HCT116 (cell line): ENCODE results near the gene DNM1. TPM values are rescaled to one million over a fixed set of nuclear protein-coding genes. Genes with fewer than 3 reads are reported as not detected.

Experiments used
- ATAC-seq: fragments of 200-7000 bp; cut with Tn5 transposase; 2 replicates; pipeline ENCODE4 v1.9.1; 2020; ENCODE audit warnings: mild to moderate bottlenecking, moderate library complexity
- BruUV-seq: library from RNA; stranded (reverse); fragments of 400-500 nt; replicated peaks from 2 replicates; lab custom pipeline; 2021; lab: Mats Ljungman, UMichigan
- CTCF ChIA-PET: fragments of 300-600 bp; sonication (Branson Sonifier 250); formaldehyde crosslinking; loops from one replicate; lab custom pipeline; 2021; ENCODE audit warnings: antibody characterized with exemption; lab: Charles Lee
- POLR2A ChIA-PET: fragments of 300-600, 350-600 bp; sonication (Branson Sonifier 250); formaldehyde crosslinking; loops from one replicate; lab custom pipeline; 2021; ENCODE audit warnings: antibody characterized with exemption; lab: Charles Lee
- RAD21 ChIA-PET, 2 experiments: fragments of 300-600 bp; sonication (Branson Sonifier 250); formaldehyde crosslinking; loops; one replicate each; lab custom pipeline; 2023; ENCODE audit warnings: low total read pairs in 2 of 2; ENCODE audit not compliant: uncharacterized antibody in 2 of 2, unreplicated experiment in 2 of 2, low non-redundant PET in 1 of 2; lab: Charles Lee
- DNase-seq: peaks from one replicate; pipeline ENCODE4 v3.0.0-alpha.2; 2010; ENCODE audit warnings: low read depth, low spot score
- H2AFZ ChIP-seq: fragments of 200-600 bp; shearing (Covaris generic), sonication (generic); 2 replicates; pipeline ENCODE4 v1.6.1; 2017; ENCODE audit warnings: low read depth, mixed run types, mixed read lengths, antibody characterized with exemption, low read length; ENCODE audit not compliant: poor library complexity, severe bottlenecking
- H3K27ac ChIP-seq: 2 replicates; pipeline ENCODE4 v1.5.1; 2012; ENCODE audit warnings: low read depth, low read length
- H3K27me3 ChIP-seq: fragments of 200-600 bp; sonication (generic); 2 replicates; pipeline ENCODE4 v1.6.1; 2016; ENCODE audit warnings: mixed run types, low read length, mixed read lengths; ENCODE audit not compliant: insufficient read depth
- H3K36me3 ChIP-seq, 2 experiments: fragments of 200-500 bp in 1 of 2; fragments of 200-600 bp in 1 of 2; sonication (Bioruptor generic) in 1 of 2; sonication (generic) in 1 of 2; 2 replicates each; pipeline versions ENCODE4 v1.5.1 to v1.6.1; 2014 to 2016; ENCODE audit warnings: low read length in 2 of 2, inconsistent platforms in 1 of 2, mixed read lengths in 1 of 2, mixed run types in 1 of 2; ENCODE audit not compliant: insufficient read depth in 2 of 2, control insufficient read depth in 1 of 2
- H3K4me1 ChIP-seq, 2 experiments: fragments of 200-600 bp in 1 of 2; sonication (generic) in 1 of 2; 2 replicates each; pipeline versions ENCODE4 v1.5.1 to v1.6.1; 2012 to 2017; ENCODE audit warnings: low read length in 2 of 2, inconsistent platforms in 1 of 2, mild to moderate bottlenecking in 1 of 2, mixed read lengths in 1 of 2, mixed run types in 1 of 2, moderate library complexity in 1 of 2; ENCODE audit not compliant: insufficient read depth in 2 of 2, control insufficient read depth in 1 of 2
- H3K4me2 ChIP-seq: fragments of 200-600 bp; sonication (generic); 2 replicates; pipeline ENCODE4 v1.6.1; 2017; ENCODE audit warnings: mixed run types, low read length, mixed read lengths
- H3K4me3 ChIP-seq, 2 experiments: fragments of 200-600 bp in 1 of 2; sonication (generic) in 1 of 2; replicated peaks in 1 of 2; 2 replicates each; pipeline ENCODE4 v1.5.1; 2011 to 2016; ENCODE audit warnings: low read length in 2 of 2, control low read depth in 1 of 2, low read depth in 1 of 2, mild to moderate bottlenecking in 1 of 2, mixed read lengths in 1 of 2, mixed run types in 1 of 2
- H3K79me2 ChIP-seq: fragments of 200-600 bp; sonication (generic); 2 replicates; pipeline ENCODE4 v1.6.1; 2017; ENCODE audit warnings: mild to moderate bottlenecking, mixed run types, low read length, moderate library complexity, mixed read lengths; ENCODE audit not compliant: insufficient read depth
- H3K9ac ChIP-seq: fragments of 200-600 bp; sonication (generic); 2 replicates; pipeline ENCODE4 v1.6.1; 2016; ENCODE audit warnings: low read length, mixed read lengths
- H3K9me2 ChIP-seq: fragments of 200-600 bp; sonication (generic), shearing (Covaris generic); 2 replicates; pipeline ENCODE4 v1.6.1; 2017; ENCODE audit warnings: mixed run types, mild to moderate bottlenecking, moderate library complexity; ENCODE audit not compliant: insufficient read depth
- H3K9me3 ChIP-seq, 2 experiments: fragments of 200-500 bp in 1 of 2; fragments of 200-600 bp in 1 of 2; sonication (Bioruptor generic) in 1 of 2; sonication (generic) in 1 of 2; 2 replicates each; pipeline ENCODE4 v1.6.1; 2014 to 2017; ENCODE audit warnings: low read length in 2 of 2, mixed read lengths in 2 of 2, inconsistent platforms in 1 of 2, low read depth in 1 of 2, mild to moderate bottlenecking in 1 of 2, mixed run types in 1 of 2, moderate library complexity in 1 of 2; ENCODE audit not compliant: control insufficient read depth in 1 of 2, insufficient read depth in 1 of 2
- H4K20me1 ChIP-seq: fragments of 200-600 bp; sonication (generic), shearing (Covaris generic); 2 replicates; pipeline ENCODE4 v1.6.1; 2017; ENCODE audit warnings: mixed run types, mild to moderate bottlenecking, moderate library complexity; ENCODE audit not compliant: insufficient read depth
- CEBPB ChIP-seq: IDR thresholded peaks from 2 replicates; pipeline ENCODE4 v1.6.1; 2012; ENCODE audit warnings: low read depth
- EGR1 ChIP-seq: IDR thresholded peaks from 2 replicates; pipeline ENCODE4 v1.6.1; 2012; ENCODE audit warnings: low read depth
- ELF1 ChIP-seq: IDR thresholded peaks from 2 replicates; pipeline ENCODE4 v1.6.1; 2012; ENCODE audit warnings: low read depth, borderline replicate concordance
- EZH2 ChIP-seq: fragments of 200-600 bp; sonication (generic); IDR thresholded peaks from 2 replicates; pipeline ENCODE4 v1.6.1; 2017; ENCODE audit warnings: antibody characterized with exemption, mixed run types
- EZH2phosphoT487 ChIP-seq: fragments of 200-600 bp; IDR thresholded peaks from 2 replicates; pipeline ENCODE4 v1.6.1; 2018; ENCODE audit warnings: antibody characterized with exemption, borderline replicate concordance
- POLR2A ChIP-seq: IDR thresholded peaks from 2 replicates; pipeline ENCODE4 v1.7.0; 2011; ENCODE audit warnings: borderline replicate concordance; ENCODE audit not compliant: insufficient read depth, insufficient read length; ENCODE audit errors: extremely low read depth
- POLR2AphosphoS5 ChIP-seq: IDR thresholded peaks from 2 replicates; pipeline ENCODE4 v1.6.1; 2011; ENCODE audit warnings: mild to moderate bottlenecking, low read depth, low read length, moderate library complexity
- SP1 ChIP-seq: IDR thresholded peaks from 2 replicates; pipeline ENCODE4 v1.6.1; 2012; ENCODE audit warnings: low read depth
- SRF ChIP-seq: IDR thresholded peaks from 2 replicates; pipeline ENCODE4 v1.6.1; 2012; ENCODE audit warnings: low read depth
- YY1 ChIP-seq: IDR thresholded peaks from 2 replicates; pipeline ENCODE4 v1.6.1; 2011; ENCODE audit warnings: low read length, low read depth, moderate library complexity, mild to moderate bottlenecking; ENCODE audit not compliant: insufficient replicate concordance; ENCODE audit errors: extremely low read depth
- ZBTB33 ChIP-seq: IDR thresholded peaks from 2 replicates; pipeline ENCODE4 v1.6.1; 2011; ENCODE audit warnings: mild to moderate bottlenecking, low read length, moderate library complexity; ENCODE audit not compliant: insufficient replicate concordance; ENCODE audit errors: extremely low read depth
- ZNF274 ChIP-seq: fragments of 200-500 bp; sonication (Bioruptor generic); IDR thresholded peaks from 2 replicates; pipeline ENCODE4 v1.6.1; 2014; ENCODE audit warnings: mild to moderate bottlenecking, low read depth, low read length, inconsistent platforms
- intact Hi-C: fragments of 100-400 bp; cut with micrococcal nuclease; formaldehyde crosslinking; loops from 2 replicates; pipeline ENCODE4 v1.10.0; 2022
- total RNA-seq: library from RNA; stranded (reverse); gene quantifications from one replicate; pipeline ENCODE4 v1.2.1, GENCODE V29; 2021; ENCODE audit not compliant: unreplicated experiment
- TF ChIP-seq, protein P1 (sequence below), 3 experiments: fragments of 200-600 bp in 1 of 3; sonication (generic) in 1 of 3; IDR thresholded peaks in 2 of 3; conservative IDR thresholded peaks in 1 of 3; 2 replicates each; pipeline ENCODE4 v1.5.1; 2012 to 2017; ENCODE audit warnings: low read depth in 2 of 3, low read length in 2 of 3, antibody characterized with exemption in 1 of 3, borderline replicate concordance in 1 of 3, control low read depth in 1 of 3, mild to moderate bottlenecking in 1 of 3, mixed read lengths in 1 of 3, mixed run types in 1 of 3, moderate library complexity in 1 of 3; ENCODE audit not compliant: insufficient read depth in 1 of 3

Gene DNM1
- total RNA-seq, 1 experiment from 2014 or later: 12.0 TPM

DNA sequence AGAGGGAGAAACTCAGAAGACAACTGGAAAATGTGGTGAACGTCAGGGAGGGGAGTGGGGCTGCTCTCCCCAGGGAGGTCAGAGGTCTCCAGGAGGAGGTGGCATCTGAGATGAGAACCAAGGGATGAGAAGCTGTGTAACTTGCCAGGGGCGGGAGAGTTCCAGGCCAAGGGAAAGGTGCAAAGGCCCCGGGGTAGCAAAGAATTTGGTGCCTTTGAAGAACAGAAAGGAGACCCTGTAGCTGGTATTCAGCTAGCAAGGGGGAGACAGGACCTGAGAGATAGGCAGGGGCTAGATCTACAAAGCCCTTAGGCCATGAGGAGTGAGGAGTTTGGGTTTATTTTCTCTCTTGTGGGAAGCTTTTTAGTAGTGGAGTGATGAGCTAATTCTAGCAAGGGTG lies 3.3 kb downstream of the DNM1 start:
- Histone ChIP-seq H3K9me3 (no peaks in the 10 kb centered on the region), H3K4me3 (no peak overlapping the region), H3K27me3 (no peaks in the 10 kb centered on the region), H4K20me1 (no peaks in the 10 kb centered on the region), H3K9ac (no peak overlapping the region), H2AFZ (no peak overlapping the region), H3K4me1 (peaks cover 4 to 26% of the 10 kb centered on the region in 2 experiments; a peak in 3 of 4 replicates), H3K4me2 (no peak overlapping the region), H3K36me3 (no peaks in the 10 kb centered on the region), H3K9me2 (no peaks in the 10 kb centered on the region), H3K27ac (no peak overlapping the region), H3K79me2 (no peaks in the 10 kb centered on the region)
- ATAC-seq (no peak), DNase-seq (no peak)
- BruUV-seq: no TSS peak
- POLR2A ChIA-PET: interaction anchor here (1.1 kb wide), 1 partner anchor 44 kb away, joined by 3 read pairs; no protein-coding TSS in a partner anchor
- intact Hi-C loops: no loop called here
- TF ChIP-seq, protein P1, sequence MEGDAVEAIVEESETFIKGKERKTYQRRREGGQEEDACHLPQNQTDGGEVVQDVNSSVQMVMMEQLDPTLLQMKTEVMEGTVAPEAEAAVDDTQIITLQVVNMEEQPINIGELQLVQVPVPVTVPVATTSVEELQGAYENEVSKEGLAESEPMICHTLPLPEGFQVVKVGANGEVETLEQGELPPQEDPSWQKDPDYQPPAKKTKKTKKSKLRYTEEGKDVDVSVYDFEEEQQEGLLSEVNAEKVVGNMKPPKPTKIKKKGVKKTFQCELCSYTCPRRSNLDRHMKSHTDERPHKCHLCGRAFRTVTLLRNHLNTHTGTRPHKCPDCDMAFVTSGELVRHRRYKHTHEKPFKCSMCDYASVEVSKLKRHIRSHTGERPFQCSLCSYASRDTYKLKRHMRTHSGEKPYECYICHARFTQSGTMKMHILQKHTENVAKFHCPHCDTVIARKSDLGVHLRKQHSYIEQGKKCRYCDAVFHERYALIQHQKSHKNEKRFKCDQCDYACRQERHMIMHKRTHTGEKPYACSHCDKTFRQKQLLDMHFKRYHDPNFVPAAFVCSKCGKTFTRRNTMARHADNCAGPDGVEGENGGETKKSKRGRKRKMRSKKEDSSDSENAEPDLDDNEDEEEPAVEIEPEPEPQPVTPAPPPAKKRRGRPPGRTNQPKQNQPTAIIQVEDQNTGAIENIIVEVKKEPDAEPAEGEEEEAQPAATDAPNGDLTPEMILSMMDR (IDR thresholded peaks at IDR 0.05 in 2 of 3, conservative IDR thresholded peaks at IDR 0.05 in 1 of 3; ENCODE audit: borderline replicate concordance in 1 of 3, insufficient read depth in 1 of 3, low read depth in 2 of 3, low read length in 2 of 3): no peak
- no peak for TF ChIP-seq CEBPB
- no peak for TF ChIP-seq ELF1
- no peak for TF ChIP-seq POLR2A
- TF ChIP-seq EZH2phosphoT487: no peak
- TF ChIP-seq YY1: no peak
- no peak for TF ChIP-seq ZNF274
- no peak for TF ChIP-seq SRF
- TF ChIP-seq EZH2: no peak
- TF ChIP-seq ZBTB33: no peak
- TF ChIP-seq SP1: no peak
- TF ChIP-seq EGR1: no peak
- TF ChIP-seq POLR2AphosphoS5: no peak
- RAD21 ChIA-PET: no interaction called here
- CTCF ChIA-PET: interaction anchor here (1.0 to 1.7 kb wide), 3 partner anchors 12 to 49 kb away, joined by 3 to 7 read pairs (median 4); no protein-coding TSS in a partner anchor
